ENCODE measurements around the gene VKORC1L1. TPM values are rescaled to one million over a fixed set of nuclear protein-coding genes. Genes with fewer than 3 reads are reported as not detected.

VKORC1L1 gene
- total and polyA plus RNA-seq, 2 of the 8 experiments (the other 6 are each of a cell fraction or from before 2014, with no cell fraction given) = 12.7 to 45.3 TPM

GRCh38 chr7:65975814-65976445, 103.1 kb downstream of the VKORC1L1 start (continued):
- TF ChIP-seq CTCF (IDR thresholded peaks at IDR 0.05; ENCODE audit: control extremely low read depth in 1 of 3, insufficient read depth in 1 of 3, low read depth in 1 of 3, low read length in 3 of 3) = peak in 1 of 3 experiments; percentile 17; a peak in 1 of 4 replicates
- TF ChIP-seq NANOG (IDR thresholded peaks at IDR 0.05; ENCODE audit: insufficient read depth, low read depth, low read length, poor library complexity, severe bottlenecking) = no peak
